K562 (cell line): Measurements from ENCODE around the gene FAAP24. TPM values are rescaled to one million over a fixed set of nuclear protein-coding genes. Genes with fewer than 3 reads are reported as not detected.
A peak's percentile ranks its signal among the peaks of the same experiment; 100 is the strongest.

Experiments
- BHLHE40 ChIP-seq: IDR thresholded peaks from 2 replicates; pipeline ENCODE4 v1.6.1; 2011; ENCODE audit warnings: low read length, improper control_type of control experiment
- CAMTA2 ChIP-seq: fragments of 250-450 bp; sonication (Bioruptor Pico); conservative IDR thresholded peaks from 2 replicates; pipeline ENCODE4 v1.5.1; 2022
- ETS2 ChIP-seq: IDR thresholded peaks from 2 replicates; pipeline ENCODE4 v1.6.1; 2016; ENCODE audit warnings: borderline replicate concordance, missing genetic modification characterization, mild to moderate bottlenecking, moderate library complexity, missing compliant biosample characterization; ENCODE audit not compliant: poor library complexity, severe bottlenecking
- GABPA ChIP-seq: fragments of 200-800 bp; sonication (Bioruptor generic); conservative IDR thresholded peaks from 2 replicates; pipeline ENCODE4 v1.6.1; 2016; ENCODE audit warnings: low read depth, missing genetic modification characterization, missing compliant biosample characterization
- HDGF ChIP-seq: fragments of 450-650 bp; IDR thresholded peaks from 2 replicates; pipeline ENCODE4 v1.6.1; 2016
- HOXB6 ChIP-seq: fragments of 250-450 bp; sonication (Bioruptor Pico); IDR thresholded peaks from 2 replicates; pipeline ENCODE4 v1.5.1; 2022; ENCODE audit warnings: mild to moderate bottlenecking, borderline replicate concordance
- IRF2 ChIP-seq: sonication (generic); formaldehyde crosslinking; IDR thresholded peaks from 2 replicates; pipeline ENCODE4 v1.8.1; 2022; ENCODE audit warnings: mild to moderate bottlenecking, missing genetic modification reagents
- KAT8 ChIP-seq: fragments of 450-650 bp; IDR thresholded peaks from 2 replicates; pipeline ENCODE4 v1.6.1; 2016; ENCODE audit warnings: low read depth, mild to moderate bottlenecking
- KDM1A ChIP-seq, 2 experiments: fragments of 450-650 bp; IDR thresholded peaks; 2 replicates each; pipeline ENCODE4 v1.6.1; 2016; ENCODE audit warnings: mild to moderate bottlenecking in 2 of 2
- NFIC ChIP-seq: fragments of 450-650 bp; IDR thresholded peaks from 2 replicates; pipeline ENCODE4 v1.6.1; 2017; ENCODE audit warnings: mild to moderate bottlenecking, inconsistent platforms
- PCBP2 ChIP-seq: fragments of 200-400 bp; formaldehyde crosslinking; IDR thresholded peaks from 2 replicates; pipeline ENCODE4 v1.6.1; 2018; ENCODE audit warnings: low read length, low read depth, mild to moderate bottlenecking, moderate library complexity; ENCODE audit not compliant: poor library complexity, severe bottlenecking
- PHB ChIP-seq: fragments of 250-450 bp; sonication (Bioruptor Pico); IDR thresholded peaks from 2 replicates; pipeline ENCODE4 v1.5.0; 2021
- RBM17 ChIP-seq: fragments of 200-400 bp; formaldehyde crosslinking; IDR thresholded peaks from 2 replicates; pipeline ENCODE4 v1.6.1; 2017; ENCODE audit warnings: low read depth, mild to moderate bottlenecking, low read length, borderline replicate concordance
- SAP30 ChIP-seq: fragments of 200-600 bp; sonication (generic); IDR thresholded peaks from 2 replicates; pipeline ENCODE4 v1.6.1; 2012; ENCODE audit warnings: borderline replicate concordance, low read depth, mild to moderate bottlenecking, moderate library complexity, low read length, control low read depth, inconsistent platforms; ENCODE audit not compliant: insufficient read depth, poor library complexity, severe bottlenecking
- SMARCB1 ChIP-seq: IDR thresholded peaks from 2 replicates; pipeline ENCODE4 v1.6.1; 2011; ENCODE audit warnings: improper control_type of control experiment, low read depth; ENCODE audit not compliant: insufficient read length
- THAP7 ChIP-seq: fragments of 250-450 bp; sonication (Bioruptor Pico); IDR thresholded peaks from 2 replicates; pipeline ENCODE4 v1.5.0; 2021
- TOE1 ChIP-seq, 2 experiments: fragments of 450-650 bp in 1 of 2; sonication (generic) in 1 of 2; formaldehyde crosslinking in 1 of 2; IDR thresholded peaks; 2 replicates each; pipeline versions ENCODE4 v1.7.1 to v1.8.0; 2016 to 2022; ENCODE audit warnings: borderline replicate concordance in 2 of 2, mild to moderate bottlenecking in 2 of 2, antibody characterized with exemption in 1 of 2, inconsistent platforms in 1 of 2, low read depth in 1 of 2, missing genetic modification reagents in 1 of 2, moderate library complexity in 1 of 2
- XRCC5 ChIP-seq: fragments of 200-400 bp; formaldehyde crosslinking; IDR thresholded peaks from 2 replicates; pipeline ENCODE4 v1.6.1; 2017; ENCODE audit warnings: low read depth, mild to moderate bottlenecking, low read length
- ZBTB49 ChIP-seq: sonication (generic); formaldehyde crosslinking; IDR thresholded peaks from 2 replicates; pipeline ENCODE4 v1.8.0; 2022; ENCODE audit warnings: missing genetic modification reagents, mild to moderate bottlenecking, borderline replicate concordance
- polyA plus RNA-seq, 8 experiments: library from polyadenylated mRNA; depleted of rRNA in 4 of 8; stranded (reverse) in 5 of 8; unstranded in 3 of 8; fragments of >200 nt; fragmentation: Nextera tagmentation in 2 of 8; fragmentation: Illumina TruSeq in 1 of 8; extraction: Ambion mirVana in 2 of 8; extraction: Trizol in 1 of 8; gene quantifications; 2 replicates each; pipeline versions ENCODE4 v1.2.1 to v1.2.3, GENCODE V29; 2011 to 2014; ENCODE audit warnings: inconsistent platforms in 1 of 8, missing spikeins in 1 of 8
- total RNA-seq, 7 experiments: library from RNA; depleted of rRNA in 6 of 7; stranded (reverse); fragments of >200 nt in 6 of 7; fragmentation: Illumina TruSeq in 2 of 7; extraction: Trizol in 2 of 7; gene quantifications; 2 replicates each; pipeline versions ENCODE4 v1.2.1 to v1.2.3, GENCODE V29; 2011 to 2021; ENCODE audit warnings: low replicate concordance in 1 of 7
- TF ChIP-seq, protein P1 (sequence below): sonication (generic); formaldehyde crosslinking; IDR thresholded peaks from 2 replicates; pipeline ENCODE4 v1.8.0; 2022; ENCODE audit warnings: mild to moderate bottlenecking, missing genetic modification reagents

The FAAP24 gene
- total and polyA plus RNA-seq, 9 of the 15 experiments (the other 6 are each of a cell fraction or from before 2014, with no cell fraction given), result 4.6 to 21.6 (median 8.2) TPM

DNA sequence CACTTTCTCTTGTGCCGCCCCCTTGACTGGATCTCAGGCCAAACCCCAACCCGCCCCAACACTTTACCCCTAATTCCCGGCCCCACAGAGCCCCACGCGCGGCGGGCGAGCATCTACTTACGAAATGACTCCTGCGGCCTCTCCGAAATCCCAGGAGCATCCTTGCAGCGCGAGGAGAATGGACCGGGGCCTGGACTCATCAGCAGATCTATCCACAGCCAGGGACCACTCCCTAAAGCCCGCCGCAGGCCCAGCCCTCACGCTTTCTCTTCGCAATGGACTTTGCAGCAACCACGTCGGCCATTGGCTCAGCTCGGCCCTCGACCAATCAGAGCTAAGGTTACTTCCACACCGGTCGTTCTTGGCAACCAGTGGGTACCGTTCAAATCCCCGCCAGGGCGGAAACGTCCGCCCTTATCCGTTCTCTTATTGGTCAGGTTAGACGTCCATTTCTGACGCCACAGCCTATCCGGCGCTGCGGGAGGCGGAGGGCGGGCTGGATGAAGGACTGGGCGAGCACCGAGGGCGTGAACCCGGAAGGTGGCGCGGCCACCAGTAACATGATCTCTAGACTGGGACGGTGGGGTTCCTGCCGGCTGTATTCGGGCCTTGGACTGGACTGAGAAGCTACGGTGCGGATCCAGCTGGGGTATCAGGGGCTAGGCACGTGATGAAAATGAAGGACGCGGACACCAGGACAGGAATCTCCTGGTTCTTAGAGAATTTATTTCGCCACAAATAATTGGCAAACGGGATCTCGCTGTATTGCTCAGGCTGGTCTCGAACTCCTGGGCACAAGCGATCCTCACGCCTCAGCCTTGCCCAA is at the start of gene FAAP24, which contains the start of gene CEP89 (continued):
- peak; percentile 75 for TF ChIP-seq XRCC5
- TF ChIP-seq ZBTB49 (CRISPR knock-in tag), result no peak
- no peak for TF ChIP-seq KDM1A (IDR thresholded peaks at IDR 0.05)
- TF ChIP-seq NFIC, result no peak
- no peak for TF ChIP-seq HOXB6
- peak; percentile 94 for TF ChIP-seq GABPA
- TF ChIP-seq PHB (CRISPR knock-in tag), result no peak
- TF ChIP-seq ETS2 (tag), result no peak
- no peak for TF ChIP-seq IRF2 (CRISPR knock-in tag)
- peak; percentile 54 for TF ChIP-seq BHLHE40
- TF ChIP-seq KAT8, result no peak
- no peak for TF ChIP-seq THAP7 (CRISPR knock-in tag)
- no peak for TF ChIP-seq PCBP2
- TF ChIP-seq, protein P1, sequence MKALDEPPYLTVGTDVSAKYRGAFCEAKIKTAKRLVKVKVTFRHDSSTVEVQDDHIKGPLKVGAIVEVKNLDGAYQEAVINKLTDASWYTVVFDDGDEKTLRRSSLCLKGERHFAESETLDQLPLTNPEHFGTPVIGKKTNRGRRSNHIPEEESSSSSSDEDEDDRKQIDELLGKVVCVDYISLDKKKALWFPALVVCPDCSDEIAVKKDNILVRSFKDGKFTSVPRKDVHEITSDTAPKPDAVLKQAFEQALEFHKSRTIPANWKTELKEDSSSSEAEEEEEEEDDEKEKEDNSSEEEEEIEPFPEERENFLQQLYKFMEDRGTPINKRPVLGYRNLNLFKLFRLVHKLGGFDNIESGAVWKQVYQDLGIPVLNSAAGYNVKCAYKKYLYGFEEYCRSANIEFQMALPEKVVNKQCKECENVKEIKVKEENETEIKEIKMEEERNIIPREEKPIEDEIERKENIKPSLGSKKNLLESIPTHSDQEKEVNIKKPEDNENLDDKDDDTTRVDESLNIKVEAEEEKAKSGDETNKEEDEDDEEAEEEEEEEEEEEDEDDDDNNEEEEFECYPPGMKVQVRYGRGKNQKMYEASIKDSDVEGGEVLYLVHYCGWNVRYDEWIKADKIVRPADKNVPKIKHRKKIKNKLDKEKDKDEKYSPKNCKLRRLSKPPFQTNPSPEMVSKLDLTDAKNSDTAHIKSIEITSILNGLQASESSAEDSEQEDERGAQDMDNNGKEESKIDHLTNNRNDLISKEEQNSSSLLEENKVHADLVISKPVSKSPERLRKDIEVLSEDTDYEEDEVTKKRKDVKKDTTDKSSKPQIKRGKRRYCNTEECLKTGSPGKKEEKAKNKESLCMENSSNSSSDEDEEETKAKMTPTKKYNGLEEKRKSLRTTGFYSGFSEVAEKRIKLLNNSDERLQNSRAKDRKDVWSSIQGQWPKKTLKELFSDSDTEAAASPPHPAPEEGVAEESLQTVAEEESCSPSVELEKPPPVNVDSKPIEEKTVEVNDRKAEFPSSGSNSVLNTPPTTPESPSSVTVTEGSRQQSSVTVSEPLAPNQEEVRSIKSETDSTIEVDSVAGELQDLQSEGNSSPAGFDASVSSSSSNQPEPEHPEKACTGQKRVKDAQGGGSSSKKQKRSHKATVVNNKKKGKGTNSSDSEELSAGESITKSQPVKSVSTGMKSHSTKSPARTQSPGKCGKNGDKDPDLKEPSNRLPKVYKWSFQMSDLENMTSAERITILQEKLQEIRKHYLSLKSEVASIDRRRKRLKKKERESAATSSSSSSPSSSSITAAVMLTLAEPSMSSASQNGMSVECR (CRISPR knock-in tag), result peak; percentile 59; the same call in 1 of the 2 replicates
- TF ChIP-seq SAP30, result peak; percentile 93
- peak; percentile 27; the same call in 1 of the 2 replicates for TF ChIP-seq TOE1 (IDR thresholded peaks at IDR 0.05; ENCODE audit: borderline replicate concordance)
- TF ChIP-seq TOE1 (CRISPR knock-in tag; IDR thresholded peaks at IDR 0.05; ENCODE audit: borderline replicate concordance, low read depth), result no peak
- no peak for TF ChIP-seq SMARCB1
- TF ChIP-seq CAMTA2, result 0 out of 2 replicates have a peak, but pooled peaks have one; percentile 42
- no peak for TF ChIP-seq HDGF
- no peak for TF ChIP-seq RBM17
